G401.6 (cell line): ENCODE data around the gene TMCC1.
"Not testable (repeated sequence)": the region's sequence is repeated elsewhere in the genome, so short reads cannot be mapped to it uniquely, and the experiment has no call there.

Experiments
- FAIRE-seq: peaks from 2 replicates; lab custom pipeline; 2012; peaks lifted over from hg19 to GRCh38; lab: Jason Lieb, UNC

Gene TMCC1

DNA sequence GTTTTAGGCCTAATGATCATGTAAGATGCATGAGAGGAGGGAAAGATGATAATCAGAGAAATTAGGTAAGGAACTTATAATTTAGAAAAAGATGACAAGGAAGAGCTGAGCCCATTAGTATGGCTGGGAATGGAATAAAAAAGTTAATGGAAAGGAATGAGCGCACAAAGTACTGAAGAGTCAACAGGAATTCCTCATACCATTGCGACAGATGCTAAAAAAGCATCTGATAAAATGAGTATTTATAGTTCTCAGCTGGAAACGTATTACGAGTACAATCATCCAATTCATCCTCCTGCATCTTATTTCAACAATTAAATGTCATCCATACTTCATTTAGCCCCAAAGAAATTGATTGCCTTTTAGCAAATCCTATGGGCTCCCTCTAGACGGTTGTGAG lies 58.9 kb downstream of the TMCC1 start:
- no peak for FAIRE-seq

DNA sequence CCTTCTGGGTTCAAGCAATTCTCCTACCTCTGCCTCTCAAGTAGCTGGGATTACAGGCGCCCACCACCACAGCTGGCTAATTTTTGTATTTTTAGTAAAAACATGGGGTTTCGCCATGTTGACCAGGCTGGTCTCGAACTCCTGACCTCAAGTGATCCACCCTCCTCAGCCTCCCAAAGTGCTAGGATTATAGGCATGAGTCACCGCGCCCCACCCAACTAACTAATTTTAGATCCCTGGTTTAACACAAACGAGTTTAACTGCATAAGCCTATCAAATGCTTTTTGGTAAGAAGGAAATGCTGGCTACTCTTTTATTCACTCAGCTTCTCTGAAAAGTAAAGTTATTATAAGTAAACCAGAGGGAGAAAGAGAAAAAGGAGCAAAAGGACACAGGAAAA lies 61.6 kb downstream of the TMCC1 start:
- FAIRE-seq: not testable (repeated sequence)

DNA sequence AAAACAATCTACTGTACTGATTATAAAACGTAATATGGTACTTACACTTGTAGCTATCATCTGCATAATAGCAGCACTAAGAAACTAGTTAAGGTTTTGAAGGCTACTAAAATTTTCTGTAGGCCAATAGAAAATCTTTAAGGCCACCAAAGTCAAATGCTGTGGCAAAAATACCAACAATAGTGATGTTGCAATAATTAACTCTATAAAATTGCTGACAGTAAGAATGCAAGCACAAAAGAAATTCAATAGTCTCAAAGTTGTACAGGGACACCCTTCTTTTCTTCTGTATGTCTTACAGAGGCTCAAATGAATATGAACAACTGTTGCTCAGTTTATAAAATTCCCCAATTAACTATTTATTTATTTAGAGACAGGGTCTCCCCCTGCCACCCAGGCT lies 62.0 kb downstream of the TMCC1 start:
- FAIRE-seq: no peak

DNA sequence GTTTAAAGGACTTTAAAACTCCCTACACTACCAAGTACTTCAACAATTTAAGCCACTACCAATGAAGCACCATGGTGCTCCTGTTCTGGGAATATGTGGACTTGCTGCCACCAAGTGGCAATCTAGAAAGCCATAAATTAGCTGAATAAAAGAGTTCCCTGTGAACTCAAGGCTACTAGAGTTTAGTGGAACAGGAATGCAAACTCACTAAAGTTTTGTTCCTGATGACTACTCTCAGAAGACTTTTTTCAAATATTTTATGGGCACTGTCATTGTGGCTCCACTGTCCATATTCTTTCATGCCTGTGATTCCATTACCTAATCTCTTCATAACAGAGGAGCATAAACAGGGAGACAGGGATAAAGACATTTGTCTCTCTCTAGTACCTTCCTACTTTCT lies 63.9 kb downstream of the TMCC1 start:
- FAIRE-seq: peak; percentile 97

DNA sequence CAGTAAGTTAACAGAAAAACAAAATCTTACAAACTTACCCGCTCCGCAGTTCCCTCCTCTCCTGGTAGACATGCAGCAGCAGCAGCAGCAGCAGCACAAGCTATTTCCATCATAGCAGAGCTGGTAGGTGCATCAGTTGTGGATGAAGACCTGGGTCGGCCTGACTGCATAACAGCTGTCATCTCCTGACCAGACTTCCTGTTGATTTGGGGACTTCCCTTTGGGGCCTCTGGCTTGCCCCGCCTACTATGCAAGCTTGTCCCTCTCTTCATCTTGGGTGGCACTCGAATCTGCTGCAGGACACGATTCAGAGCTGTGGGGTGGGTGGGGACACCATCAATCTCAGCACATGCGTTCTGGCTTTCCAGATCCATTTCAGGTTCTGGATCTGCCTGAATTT lies 65.7 kb downstream of the TMCC1 start:
- FAIRE-seq: no peak

- FAIRE-seq: peak; percentile 80
These were observed 68.5 kb downstream of the TMCC1 start for GRCh38 chr3:129824926-129825541.

DNA sequence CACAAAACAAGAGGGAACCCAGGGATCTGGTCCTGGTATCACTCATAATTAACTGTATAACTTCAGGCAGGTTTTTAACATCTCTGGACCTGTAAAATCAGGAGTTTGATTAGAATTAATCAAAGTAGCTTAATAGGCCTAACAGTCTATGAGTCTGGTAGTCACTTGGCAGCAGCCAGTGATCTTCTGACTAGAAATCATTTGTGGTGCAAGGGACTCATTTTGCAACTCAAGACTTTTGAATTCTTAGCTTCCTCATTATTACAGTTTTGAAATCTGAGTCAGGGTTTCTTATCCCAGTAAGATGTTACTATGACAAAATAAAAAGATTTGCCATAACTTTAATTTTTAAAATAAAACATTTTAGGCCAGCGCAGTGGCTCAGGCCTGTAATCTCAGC lies 70.8 kb downstream of the TMCC1 start:
- FAIRE-seq: no peak

GRCh38 chr3:129822241-129822640 lies 71.3 kb downstream of the TMCC1 start:
- no peak for FAIRE-seq

GRCh38 chr3:129820587-129820986 lies 72.9 kb downstream of the TMCC1 start:
- FAIRE-seq: no peak

- no peak for FAIRE-seq
These were observed 80.9 kb downstream of the TMCC1 start for GRCh38 chr3:129812589-129812988.

DNA sequence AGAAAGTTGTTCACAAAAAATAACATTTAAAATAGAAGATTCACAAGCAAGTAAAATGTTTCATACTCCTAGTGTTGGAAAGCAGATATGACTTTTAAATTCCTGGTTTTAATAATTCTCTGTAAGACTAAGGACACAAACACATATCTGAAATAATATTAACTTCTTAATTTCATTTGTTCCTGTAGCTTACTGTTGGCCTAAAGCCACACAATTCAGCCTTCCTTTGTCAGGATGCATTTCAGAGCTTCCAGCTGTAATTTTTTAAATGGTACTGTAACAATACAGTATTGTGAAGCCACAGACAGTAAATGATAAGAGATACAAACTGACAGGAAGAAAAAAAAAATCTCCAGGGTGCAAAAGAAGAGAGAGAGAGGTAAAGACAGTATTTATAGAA lies 84.2 kb downstream of the TMCC1 start:
- FAIRE-seq: no peak

- no peak for FAIRE-seq
These were observed 97.4 kb downstream of the TMCC1 start for GRCh38 chr3:129796146-129796545.

DNA sequence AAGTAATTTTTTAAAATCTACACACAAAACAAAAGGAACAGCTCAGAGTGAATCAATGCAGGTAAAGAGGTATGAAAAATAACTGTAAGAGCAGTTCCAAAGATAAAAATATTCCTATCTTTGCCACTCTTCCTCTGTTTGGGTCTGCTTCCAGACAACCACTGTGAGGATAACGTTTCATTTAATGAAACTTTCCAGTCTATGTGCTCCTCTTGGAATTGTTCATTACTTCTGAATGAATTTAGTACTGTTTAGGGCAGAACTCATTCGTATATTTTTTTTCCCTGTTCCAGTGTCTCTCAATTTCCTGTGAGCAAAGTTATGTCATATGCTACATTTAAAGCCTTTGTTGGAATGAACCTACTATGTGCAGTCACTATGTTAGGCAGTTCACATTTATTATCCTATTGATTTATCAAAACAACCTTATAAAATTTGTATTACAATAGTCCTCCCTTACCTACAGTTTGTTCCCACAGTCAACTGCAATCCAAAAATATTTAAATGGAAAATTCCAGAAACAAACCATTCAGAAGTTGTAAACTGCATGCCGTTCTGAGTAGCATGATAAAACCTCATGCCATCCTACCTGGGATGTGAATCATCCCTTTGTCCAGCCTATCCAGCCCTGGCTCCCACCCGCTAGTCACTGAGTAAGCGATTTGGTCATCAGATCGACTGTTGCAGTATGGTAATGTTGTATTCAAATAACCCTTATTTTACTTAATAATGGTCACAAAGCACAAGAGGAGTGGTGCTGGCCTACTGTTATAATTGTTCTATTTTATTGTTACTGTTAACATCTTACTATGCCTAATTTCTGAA lies 98.1 kb downstream of the TMCC1 start:
- no peak for FAIRE-seq

- FAIRE-seq: no peak
These were observed 99.0 kb downstream of the TMCC1 start for GRCh38 chr3:129794311-129795185.

DNA sequence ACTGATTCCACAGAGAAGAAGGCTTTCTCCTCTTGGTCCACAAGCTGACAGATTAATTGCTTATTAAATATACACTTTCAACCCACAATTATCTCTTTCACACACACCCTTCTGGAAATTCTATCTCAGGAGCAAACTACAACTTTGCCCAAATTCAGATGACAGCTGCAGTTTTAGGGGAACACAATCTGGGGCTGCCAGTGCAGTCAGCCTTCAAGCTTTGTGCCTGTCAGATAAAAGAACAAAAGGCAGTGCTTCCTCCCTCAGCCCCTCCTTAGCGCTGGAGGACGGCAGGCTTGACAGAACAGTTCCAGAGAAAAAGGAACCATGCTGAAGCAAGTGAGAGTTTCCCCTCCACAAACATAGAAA lies 99.6 kb downstream of the TMCC1 start:
- FAIRE-seq: no peak

- no peak for FAIRE-seq
These were observed 100.2 kb downstream of the TMCC1 start for GRCh38 chr3:129793319-129793718.

- no peak for FAIRE-seq
These were observed 110.0 kb downstream of the TMCC1 start for GRCh38 chr3:129783470-129783869.

DNA sequence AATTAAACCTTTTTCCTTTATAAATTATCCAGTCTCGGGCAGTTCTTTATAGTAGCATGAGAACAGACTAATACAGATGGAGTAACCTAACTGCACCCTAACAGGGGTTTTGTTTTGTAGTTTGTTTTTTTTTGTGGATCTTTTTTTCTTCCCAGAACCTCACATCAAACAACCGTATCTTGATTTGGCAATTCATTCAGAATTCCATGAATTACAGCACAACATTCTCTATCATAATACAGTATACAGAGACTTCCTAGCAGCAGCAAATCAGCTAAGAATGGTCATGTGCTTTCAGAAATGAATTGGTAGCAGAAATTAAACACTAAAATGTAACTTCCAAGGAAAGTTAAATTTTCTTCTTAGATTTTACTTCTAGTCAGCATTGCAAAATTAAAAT lies 114.6 kb downstream of the TMCC1 start:
- no peak for FAIRE-seq

- FAIRE-seq: no peak
These were observed 115.7 kb downstream of the TMCC1 start for GRCh38 chr3:129777806-129778205.

- FAIRE-seq: no peak
These were observed 117.6 kb downstream of the TMCC1 start for GRCh38 chr3:129775870-129776269.

DNA sequence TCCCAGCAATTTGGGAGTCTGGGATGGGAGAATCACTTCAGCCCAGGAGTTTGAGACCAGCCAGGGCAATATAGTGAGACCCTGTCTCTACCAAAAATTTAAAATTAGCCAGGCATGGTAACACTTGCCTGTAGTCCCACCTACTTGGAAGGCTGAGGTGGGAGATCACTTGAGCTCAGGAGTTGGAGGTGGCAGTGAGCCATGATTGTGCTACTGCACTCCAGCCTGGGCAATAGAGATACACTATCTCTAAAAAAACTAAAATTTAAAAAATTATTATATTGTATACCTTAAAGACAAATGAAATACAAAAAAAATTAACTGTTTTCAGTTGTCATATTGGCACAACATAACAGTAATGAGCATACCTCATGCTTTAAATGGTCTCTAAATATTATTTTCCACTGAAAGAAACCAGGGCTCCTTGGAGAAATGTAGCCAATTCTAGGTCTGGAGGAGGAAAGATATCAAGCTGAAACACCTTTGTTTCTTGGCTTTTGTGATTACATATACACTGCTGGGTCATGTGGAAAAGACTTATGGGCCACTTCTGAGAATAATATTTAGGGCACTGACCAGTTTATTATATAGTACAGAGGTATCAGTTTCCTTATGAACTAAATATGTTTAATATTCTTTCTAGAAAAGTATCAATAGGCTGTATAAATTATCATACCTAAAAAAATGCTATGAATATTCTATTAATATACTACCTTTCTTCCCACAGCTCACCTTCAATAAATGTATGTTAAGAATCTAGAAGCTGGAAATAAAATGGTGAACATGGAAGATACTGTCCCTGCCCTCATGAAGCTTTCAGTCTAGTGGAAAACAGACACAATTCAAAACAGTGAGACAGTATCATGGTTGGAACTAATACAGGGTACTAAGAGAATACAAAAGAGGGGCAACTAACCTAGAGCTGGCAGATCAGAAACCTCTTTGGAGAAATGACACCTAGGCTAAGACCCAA lies 119.5 kb downstream of the TMCC1 start:
- FAIRE-seq: no peak

- FAIRE-seq: no peak
These were observed 122.9 kb downstream of the TMCC1 start for GRCh38 chr3:129770604-129771003.
